ENCODE measurements around the gene IMPACT. TPM values are rescaled to one million over a fixed set of nuclear protein-coding genes. Genes with fewer than 3 reads are reported as not detected.

IMPACT gene
- total and polyA plus RNA-seq, 2 of the 4 experiments (the other 2 are of a cell fraction) = 11.8 to 13.8 TPM

GRCh38 chr18:24499814-24500213 lies 73.3 kb downstream of the IMPACT start:
- CTCF ChIA-PET = interaction anchor here (2.0 kb wide), 1 partner anchor 11 kb away, joined by 6 read pairs; no protein-coding TSS in a partner anchor

More at GRCh38 chr18:24499814-24500213, 73.3 kb downstream of the IMPACT start:
- Histone ChIP-seq H3K4me3 (ENCODE audit: insufficient read depth, low read depth, low read length) (no peak overlapping the region), H3K14ac (replicated peaks; ENCODE audit: low read depth, low read length) (no peak overlapping the region), H3K79me1 (ENCODE audit: low read depth in 1 of 2, low read length in 2 of 2) (no peaks in the 10 kb centered on the region), H3K36me3 (ENCODE audit: control insufficient read depth, insufficient read depth, low read length) (no peaks in the 10 kb centered on the region), H3K27me3 (ENCODE audit: control insufficient read depth, insufficient read depth, low read length) (peaks cover 5% of the 10 kb centered on the region; the same call in 1 of the 2 replicates), H3K18ac (ENCODE audit: low read depth, low read length) (no peak overlapping the region), H3K56ac (ENCODE audit: extremely low read depth, insufficient read depth, low read length) (no peak overlapping the region), H2BK20ac (ENCODE audit: low read depth, low read length) (no peak overlapping the region), H2AK9ac (replicated peaks; ENCODE audit: low read depth, low read length, poor library complexity) (no peak overlapping the region), H3K4me1 (ENCODE audit: control insufficient read depth, insufficient read depth, low read length) (peaks cover 5% of the 10 kb centered on the region), H4K5ac (ENCODE audit: low read depth, low read length) (no peak overlapping the region), H4K20me1 (ENCODE audit: insufficient read depth, low read length) (no peaks in the 10 kb centered on the region), H3K4me2 (ENCODE audit: low read depth, low read length) (no peak overlapping the region), H3K9me1 (ENCODE audit: insufficient read depth, low read length) (no peaks in the 10 kb centered on the region), H2AK5ac (ENCODE audit: low read depth, low read length) (no peak overlapping the region), H3K4ac (ENCODE audit: low read depth, low read length) (no peak overlapping the region), H3K9ac (ENCODE audit: low read depth, low read length) (no peak overlapping the region), H2BK120ac (ENCODE audit: low read depth, low read length) (no peak overlapping the region), H3K9me3 (ENCODE audit: control insufficient read depth, insufficient read depth, low read length) (no peaks in the 10 kb centered on the region), H4K8ac (ENCODE audit: low read depth in 2 of 2, low read length in 2 of 2) (no peak overlapping the region), H2AFZ (replicated peaks; ENCODE audit: low read length, poor library complexity) (no peak overlapping the region), H2BK5ac (ENCODE audit: low read depth, low read length, poor library complexity, severe bottlenecking) (no peak overlapping the region), H3K23ac (ENCODE audit: low read depth, low read length) (no peak overlapping the region), H4K91ac (ENCODE audit: insufficient read depth, low read depth, low read length) (0 out of 2 replicates have a peak overlapping the region, but pooled peaks have one; percentile 4), H2BK15ac (ENCODE audit: low read depth, low read length) (no peak overlapping the region), H3K27ac (ENCODE audit: insufficient read depth, low read length) (no peak overlapping the region)
- TF ChIP-seq CEBPB (IDR thresholded peaks at IDR 0.05; ENCODE audit: low read depth, low read length) (no peak), MXI1 (IDR thresholded peaks at IDR 0.05; ENCODE audit: borderline replicate concordance, low read depth, low read length) (no peak), POLR2A (IDR thresholded peaks at IDR 0.05; ENCODE audit: low read depth, low read length) (no peak), RAD21 (IDR thresholded peaks at IDR 0.05; ENCODE audit: low read length) (no peak), BHLHE40 (IDR thresholded peaks at IDR 0.05; ENCODE audit: low read depth, low read length) (no peak), RCOR1 (IDR thresholded peaks at IDR 0.05; ENCODE audit: insufficient replicate concordance, low read length) (no peak), RFX5 (IDR thresholded peaks at IDR 0.05; ENCODE audit: low read depth, low read length) (no peak), NFE2L2 (IDR thresholded peaks at IDR 0.05; ENCODE audit: low read depth, low read length) (no peak), CTCF (conservative IDR thresholded peaks at IDR 0.05; ENCODE audit: low read depth, low read length) (no peak), SMC3 (IDR thresholded peaks at IDR 0.05; ENCODE audit: low read depth, low read length) (no peak), FOS (IDR thresholded peaks at IDR 0.05; ENCODE audit: low read depth, low read length) (no peak), MAZ (IDR thresholded peaks at IDR 0.05; ENCODE audit: borderline replicate concordance, low read depth, low read length) (no peak), CHD1 (IDR thresholded peaks at IDR 0.05; ENCODE audit: low read depth, low read length) (no peak), MAFK (IDR thresholded peaks at IDR 0.05; ENCODE audit: low read depth, low read length) (no peak)
- TF ChIP-seq, protein P1, sequence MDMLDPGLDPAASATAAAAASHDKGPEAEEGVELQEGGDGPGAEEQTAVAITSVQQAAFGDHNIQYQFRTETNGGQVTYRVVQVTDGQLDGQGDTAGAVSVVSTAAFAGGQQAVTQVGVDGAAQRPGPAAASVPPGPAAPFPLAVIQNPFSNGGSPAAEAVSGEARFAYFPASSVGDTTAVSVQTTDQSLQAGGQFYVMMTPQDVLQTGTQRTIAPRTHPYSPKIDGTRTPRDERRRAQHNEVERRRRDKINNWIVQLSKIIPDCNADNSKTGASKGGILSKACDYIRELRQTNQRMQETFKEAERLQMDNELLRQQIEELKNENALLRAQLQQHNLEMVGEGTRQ (IDR thresholded peaks at IDR 0.05; ENCODE audit: low read depth, low read length) = no peak
- TF ChIP-seq, protein P2, sequence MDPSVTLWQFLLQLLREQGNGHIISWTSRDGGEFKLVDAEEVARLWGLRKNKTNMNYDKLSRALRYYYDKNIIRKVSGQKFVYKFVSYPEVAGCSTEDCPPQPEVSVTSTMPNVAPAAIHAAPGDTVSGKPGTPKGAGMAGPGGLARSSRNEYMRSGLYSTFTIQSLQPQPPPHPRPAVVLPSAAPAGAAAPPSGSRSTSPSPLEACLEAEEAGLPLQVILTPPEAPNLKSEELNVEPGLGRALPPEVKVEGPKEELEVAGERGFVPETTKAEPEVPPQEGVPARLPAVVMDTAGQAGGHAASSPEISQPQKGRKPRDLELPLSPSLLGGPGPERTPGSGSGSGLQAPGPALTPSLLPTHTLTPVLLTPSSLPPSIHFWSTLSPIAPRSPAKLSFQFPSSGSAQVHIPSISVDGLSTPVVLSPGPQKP (IDR thresholded peaks at IDR 0.05; ENCODE audit: borderline replicate concordance, low read depth, low read length) = no peak
- ATAC-seq (ENCODE audit: low read depth) (peak; percentile 38; the same call in 1 of the 2 replicates), DNase-seq (peak; percentile 50)
- dilution Hi-C loops (cut with HindIII; ENCODE audit: low sequenced_read_pairs, unreplicated experiment) (no loop called here), in situ Hi-C loops (cut with MboI; ENCODE audit: low sequenced_read_pairs) (no loop called here), intact Hi-C loops (cut with micrococcal nuclease) (no loop called here)
- WGBS, 2 experiments (ENCODE audit: extremely low coverage in 2 of 2, insufficient read length in 1 of 2) = 52% methylated on average over 4 of the region's 5 CpGs; no CpG with 5 or more reads in 1 of the 2 experiments
- POLR2A ChIA-PET (ENCODE audit: unreplicated experiment) = no interaction called here
- no TSS peak for BruUV-seq (replicated peaks)
